ENCODE data around the gene ZNF804A.

The ZNF804A gene

DNA sequence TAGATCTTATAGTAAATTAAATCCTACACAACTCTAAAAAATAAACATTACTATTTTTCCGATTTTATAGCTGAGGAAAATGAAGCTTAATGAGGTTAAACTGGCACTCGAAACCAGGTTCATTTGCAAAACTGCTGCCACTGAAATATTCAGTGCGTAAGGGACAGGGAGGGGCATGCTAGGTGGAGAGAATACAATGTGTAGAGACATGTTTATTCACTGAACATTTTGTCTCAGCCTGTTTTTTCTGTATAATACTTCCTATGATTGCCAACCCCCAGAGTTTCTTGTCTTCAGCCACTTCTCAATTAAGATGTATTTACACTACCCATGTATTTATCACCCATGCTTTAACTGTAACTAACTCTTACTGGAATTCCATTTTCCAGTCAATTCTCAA is 31.6 kb upstream of the ZNF804A start:
- TF ChIP-seq FOXP2 (optimal IDR thresholded peaks at IDR 0.05; ENCODE audit: borderline replicate concordance, extremely low read depth, extremely low read length, insufficient read depth) (no peak), POLR2AphosphoS5 (IDR thresholded peaks at IDR 0.05; ENCODE audit: low read depth, low read length) (no peak), TAF1 (IDR thresholded peaks at IDR 0.05; ENCODE audit: borderline replicate concordance, insufficient read depth, low read length) (no peak), SIN3A (IDR thresholded peaks at IDR 0.05; ENCODE audit: borderline replicate concordance, insufficient read depth, low read length) (no peak)
- TF ChIP-seq, protein P1, sequence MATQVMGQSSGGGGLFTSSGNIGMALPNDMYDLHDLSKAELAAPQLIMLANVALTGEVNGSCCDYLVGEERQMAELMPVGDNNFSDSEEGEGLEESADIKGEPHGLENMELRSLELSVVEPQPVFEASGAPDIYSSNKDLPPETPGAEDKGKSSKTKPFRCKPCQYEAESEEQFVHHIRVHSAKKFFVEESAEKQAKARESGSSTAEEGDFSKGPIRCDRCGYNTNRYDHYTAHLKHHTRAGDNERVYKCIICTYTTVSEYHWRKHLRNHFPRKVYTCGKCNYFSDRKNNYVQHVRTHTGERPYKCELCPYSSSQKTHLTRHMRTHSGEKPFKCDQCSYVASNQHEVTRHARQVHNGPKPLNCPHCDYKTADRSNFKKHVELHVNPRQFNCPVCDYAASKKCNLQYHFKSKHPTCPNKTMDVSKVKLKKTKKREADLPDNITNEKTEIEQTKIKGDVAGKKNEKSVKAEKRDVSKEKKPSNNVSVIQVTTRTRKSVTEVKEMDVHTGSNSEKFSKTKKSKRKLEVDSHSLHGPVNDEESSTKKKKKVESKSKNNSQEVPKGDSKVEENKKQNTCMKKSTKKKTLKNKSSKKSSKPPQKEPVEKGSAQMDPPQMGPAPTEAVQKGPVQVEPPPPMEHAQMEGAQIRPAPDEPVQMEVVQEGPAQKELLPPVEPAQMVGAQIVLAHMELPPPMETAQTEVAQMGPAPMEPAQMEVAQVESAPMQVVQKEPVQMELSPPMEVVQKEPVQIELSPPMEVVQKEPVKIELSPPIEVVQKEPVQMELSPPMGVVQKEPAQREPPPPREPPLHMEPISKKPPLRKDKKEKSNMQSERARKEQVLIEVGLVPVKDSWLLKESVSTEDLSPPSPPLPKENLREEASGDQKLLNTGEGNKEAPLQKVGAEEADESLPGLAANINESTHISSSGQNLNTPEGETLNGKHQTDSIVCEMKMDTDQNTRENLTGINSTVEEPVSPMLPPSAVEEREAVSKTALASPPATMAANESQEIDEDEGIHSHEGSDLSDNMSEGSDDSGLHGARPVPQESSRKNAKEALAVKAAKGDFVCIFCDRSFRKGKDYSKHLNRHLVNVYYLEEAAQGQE (IDR thresholded peaks at IDR 0.05; ENCODE audit: insufficient read depth in 1 of 2, low read depth in 2 of 2, low read length in 2 of 2) = no peak

DNA sequence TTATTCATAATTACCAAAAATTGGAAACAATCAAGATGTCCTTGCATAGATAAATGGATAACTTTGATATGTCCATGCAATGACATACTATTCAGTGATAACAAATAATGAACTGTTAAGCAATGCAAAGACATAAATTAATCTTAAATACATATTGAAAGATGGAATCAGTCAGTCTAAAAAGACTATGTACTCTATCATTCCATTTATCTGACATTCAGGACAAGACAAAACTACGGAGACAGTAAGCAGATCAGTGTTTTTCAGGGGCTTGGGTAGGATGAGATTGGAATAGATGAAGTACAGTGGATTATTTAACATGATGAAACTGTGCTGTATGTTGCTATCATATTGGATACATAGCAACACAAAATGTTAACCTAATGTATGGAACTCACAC is 21.3 kb upstream of the ZNF804A start:
- TF ChIP-seq TAF1 (IDR thresholded peaks at IDR 0.05; ENCODE audit: borderline replicate concordance, insufficient read depth, low read length) (no peak), POLR2AphosphoS5 (IDR thresholded peaks at IDR 0.05; ENCODE audit: low read depth, low read length) (no peak), SIN3A (IDR thresholded peaks at IDR 0.05; ENCODE audit: borderline replicate concordance, insufficient read depth, low read length) (no peak), FOXP2 (optimal IDR thresholded peaks at IDR 0.05; ENCODE audit: borderline replicate concordance, extremely low read depth, extremely low read length, insufficient read depth) (no peak)
- TF ChIP-seq, protein P1 (IDR thresholded peaks at IDR 0.05; ENCODE audit: insufficient read depth in 1 of 2, low read depth in 2 of 2, low read length in 2 of 2) = no peak

DNA sequence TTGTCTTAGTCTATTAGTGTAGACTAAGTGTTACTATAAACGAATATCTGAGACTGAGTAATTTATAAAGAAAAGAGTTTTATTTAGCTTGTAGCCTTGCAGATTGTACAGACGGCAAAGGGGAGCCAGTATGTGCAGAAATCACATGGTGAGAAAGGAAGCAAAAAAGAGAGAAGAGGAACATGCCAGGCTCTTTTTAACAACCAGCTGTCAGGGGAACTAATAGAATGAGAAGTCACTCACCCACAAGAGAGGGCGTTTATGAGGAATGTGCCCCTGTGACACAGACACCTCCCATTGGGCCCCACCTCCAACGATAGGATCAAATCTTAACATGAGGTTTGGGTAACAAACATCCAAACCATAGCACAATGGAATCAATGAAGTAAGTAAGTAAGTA is 20.6 kb upstream of the ZNF804A start:
- TF ChIP-seq, protein P1 (IDR thresholded peaks at IDR 0.05; ENCODE audit: insufficient read depth in 1 of 2, low read depth in 2 of 2, low read length in 2 of 2) = no peak
- TF ChIP-seq POLR2AphosphoS5 (IDR thresholded peaks at IDR 0.05; ENCODE audit: low read depth, low read length) = no peak

DNA sequence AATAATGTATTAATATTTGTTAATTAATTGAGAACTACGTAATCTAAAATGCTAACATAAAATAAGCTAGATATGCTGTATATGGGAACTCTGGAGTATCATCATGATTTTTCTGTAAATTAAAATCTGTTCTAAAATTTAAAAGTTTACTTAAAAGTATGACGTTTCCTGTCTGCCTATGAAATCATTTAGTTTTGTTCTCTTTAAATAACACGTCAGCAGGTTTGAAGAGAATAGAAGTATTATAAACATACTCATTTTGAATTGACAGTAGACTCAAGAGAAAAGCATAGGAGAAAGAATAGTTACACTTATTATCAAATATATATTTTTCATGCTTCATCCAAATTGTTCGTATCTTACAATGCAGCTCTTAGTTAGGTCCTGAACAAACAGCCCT is 19.1 kb upstream of the ZNF804A start:
- TF ChIP-seq FOXP2 (optimal IDR thresholded peaks at IDR 0.05; ENCODE audit: borderline replicate concordance, extremely low read depth, extremely low read length, insufficient read depth) = no peak
- TF ChIP-seq, protein P1 (IDR thresholded peaks at IDR 0.05; ENCODE audit: insufficient read depth in 1 of 2, low read depth in 2 of 2, low read length in 2 of 2) = no peak
- no peak for TF ChIP-seq POLR2AphosphoS5 (IDR thresholded peaks at IDR 0.05; ENCODE audit: low read depth, low read length)
- TF ChIP-seq TAF1 (IDR thresholded peaks at IDR 0.05; ENCODE audit: borderline replicate concordance, insufficient read depth, low read length) = no peak
- TF ChIP-seq SIN3A (IDR thresholded peaks at IDR 0.05; ENCODE audit: borderline replicate concordance, insufficient read depth, low read length) = no peak

DNA sequence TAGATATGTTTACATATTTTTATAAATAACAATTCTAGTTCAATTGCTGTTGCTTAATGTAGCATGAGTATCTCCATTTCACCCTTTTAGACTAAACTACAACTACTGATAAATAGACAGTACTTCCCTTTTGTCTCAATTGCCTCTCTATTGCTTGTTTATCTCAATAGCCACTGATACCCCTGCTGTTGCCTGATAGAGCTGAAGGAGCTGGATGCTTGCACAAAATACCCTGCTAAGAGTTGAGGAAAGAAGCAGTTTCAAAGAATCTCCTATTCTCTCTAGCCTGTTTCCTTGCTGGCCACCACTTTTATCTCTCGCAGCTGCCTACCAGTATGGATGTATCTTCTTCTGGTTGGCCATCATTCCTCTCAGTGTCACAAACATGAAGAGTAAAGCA is 16.9 kb upstream of the ZNF804A start:
- no peak for TF ChIP-seq POLR2AphosphoS5 (IDR thresholded peaks at IDR 0.05; ENCODE audit: low read depth, low read length)
- TF ChIP-seq SIN3A (IDR thresholded peaks at IDR 0.05; ENCODE audit: borderline replicate concordance, insufficient read depth, low read length) = no peak
- no peak for TF ChIP-seq TAF1 (IDR thresholded peaks at IDR 0.05; ENCODE audit: borderline replicate concordance, insufficient read depth, low read length)
- TF ChIP-seq, protein P1 (IDR thresholded peaks at IDR 0.05; ENCODE audit: insufficient read depth in 1 of 2, low read depth in 2 of 2, low read length in 2 of 2) = no peak
- no peak for TF ChIP-seq FOXP2 (optimal IDR thresholded peaks at IDR 0.05; ENCODE audit: borderline replicate concordance, extremely low read depth, extremely low read length, insufficient read depth)

Measured in PFSK-1 (cell line).